Smooth muscle cell (in vitro differentiated cells): ENCODE data around the gene B3GALT5. TPM values are rescaled to one million over a fixed set of nuclear protein-coding genes. Genes with fewer than 3 reads are reported as not detected.

Experiments used
- DNase-seq: peaks from one replicate; lab custom pipeline; 2025; ENCODE audit not compliant: unreplicated experiment; lab: John Stamatoyannopoulos, UW
- H2AFZ ChIP-seq: fragments of 200-600 bp; sonication (generic); 2 replicates; pipeline ENCODE4 v1.6.0; 2016; ENCODE audit warnings: antibody characterized with exemption, low read depth, mild to moderate bottlenecking
- H3F3A ChIP-seq: fragments of 200-600 bp; sonication (generic); 2 replicates; pipeline ENCODE4 v1.6.0; 2017; ENCODE audit warnings: antibody characterized with exemption, low read depth
- H3K27ac ChIP-seq: fragments of 200-600 bp; sonication (generic); 2 replicates; pipeline ENCODE4 v1.5.1; 2016; ENCODE audit warnings: low read depth, mild to moderate bottlenecking
- H3K27me3 ChIP-seq: fragments of 200-600 bp; sonication (generic); 2 replicates; pipeline ENCODE4 v1.6.1; 2016; ENCODE audit warnings: low read depth, mild to moderate bottlenecking
- H3K36me3 ChIP-seq: fragments of 200-600 bp; sonication (generic); 2 replicates; pipeline ENCODE4 v1.5.1; 2016; ENCODE audit warnings: low read depth
- H3K4me1 ChIP-seq: fragments of 200-600 bp; sonication (generic); 2 replicates; pipeline ENCODE4 v1.5.1; 2016; ENCODE audit warnings: low read depth
- H3K4me2 ChIP-seq: fragments of 200-600 bp; sonication (generic); 2 replicates; pipeline ENCODE4 v1.6.0; 2016; ENCODE audit warnings: mild to moderate bottlenecking
- H3K4me3 ChIP-seq: fragments of 200-600 bp; sonication (generic); 2 replicates; pipeline ENCODE4 v1.5.1; 2016; ENCODE audit warnings: mild to moderate bottlenecking
- H3K79me2 ChIP-seq: fragments of 200-600 bp; sonication (generic); 2 replicates; pipeline ENCODE4 v1.6.0; 2016; ENCODE audit warnings: low read depth, mild to moderate bottlenecking
- H3K9ac ChIP-seq: fragments of 200-600 bp; sonication (generic); 2 replicates; pipeline ENCODE4 v1.6.0; 2016; ENCODE audit warnings: low read depth
- H3K9me3 ChIP-seq: fragments of 200-600 bp; sonication (generic); replicated peaks from 2 replicates; pipeline ENCODE4 v1.5.1; 2016; ENCODE audit warnings: low read depth
- H4K20me1 ChIP-seq: fragments of 200-600 bp; sonication (generic); 2 replicates; pipeline ENCODE4 v1.6.0; 2016; ENCODE audit warnings: low read depth
- WGBS: methylation state at CpG from one replicate; pipeline ENCODE4 v1.1.7; 2016; ENCODE audit warnings: low lambda C conversion rate; 5-methylcytosine and 5-hydroxymethylcytosine counted together
- polyA plus RNA-seq: library from polyadenylated mRNA; unstranded; fragments of >200 nt; fragmentation: Nextera tagmentation; extraction: Ambion mirVana; gene quantifications from 2 replicates; pipeline ENCODE4 v1.2.1, GENCODE V29; 2016
- total RNA-seq: library from RNA; depleted of rRNA; stranded (reverse); fragments of >200 nt; gene quantifications from 2 replicates; pipeline ENCODE4 v1.2.3, GENCODE V29; 2014
- TF ChIP-seq, protein P1 (sequence below): fragments of 200-600 bp; sonication (generic); IDR thresholded peaks from 2 replicates; pipeline ENCODE4 v1.5.1; 2017; ENCODE audit warnings: borderline replicate concordance, mild to moderate bottlenecking, antibody characterized with exemption; ENCODE audit not compliant: insufficient read depth, poor library complexity, severe bottlenecking

The B3GALT5 gene
- total and polyA plus RNA-seq, 2 experiments from 2014 or later, result 0.73 to 3.8 TPM

DNA sequence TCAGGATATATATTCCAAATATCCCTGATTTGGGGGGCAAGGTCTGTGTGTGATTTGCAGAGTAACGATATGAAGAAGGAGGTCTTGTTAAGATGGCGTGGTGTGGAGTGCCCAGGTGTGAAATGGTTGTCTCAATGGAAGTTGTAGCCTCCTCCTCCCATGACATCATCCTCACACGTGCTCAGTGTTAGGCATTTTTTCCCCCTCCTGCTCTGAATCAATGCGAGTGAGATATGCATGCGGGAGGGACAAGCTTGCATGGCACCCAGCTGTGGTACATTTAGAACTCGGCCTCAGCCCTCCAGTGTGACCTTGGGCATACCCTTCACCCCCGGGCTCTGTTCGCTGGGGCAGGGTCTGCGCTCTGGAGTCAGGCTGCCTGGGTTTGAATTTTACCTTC is 55.6 kb downstream of the B3GALT5 start:
- no peaks in the 10 kb centered on the region for H3K36me3 ChIP-seq
- TF ChIP-seq, protein P1, sequence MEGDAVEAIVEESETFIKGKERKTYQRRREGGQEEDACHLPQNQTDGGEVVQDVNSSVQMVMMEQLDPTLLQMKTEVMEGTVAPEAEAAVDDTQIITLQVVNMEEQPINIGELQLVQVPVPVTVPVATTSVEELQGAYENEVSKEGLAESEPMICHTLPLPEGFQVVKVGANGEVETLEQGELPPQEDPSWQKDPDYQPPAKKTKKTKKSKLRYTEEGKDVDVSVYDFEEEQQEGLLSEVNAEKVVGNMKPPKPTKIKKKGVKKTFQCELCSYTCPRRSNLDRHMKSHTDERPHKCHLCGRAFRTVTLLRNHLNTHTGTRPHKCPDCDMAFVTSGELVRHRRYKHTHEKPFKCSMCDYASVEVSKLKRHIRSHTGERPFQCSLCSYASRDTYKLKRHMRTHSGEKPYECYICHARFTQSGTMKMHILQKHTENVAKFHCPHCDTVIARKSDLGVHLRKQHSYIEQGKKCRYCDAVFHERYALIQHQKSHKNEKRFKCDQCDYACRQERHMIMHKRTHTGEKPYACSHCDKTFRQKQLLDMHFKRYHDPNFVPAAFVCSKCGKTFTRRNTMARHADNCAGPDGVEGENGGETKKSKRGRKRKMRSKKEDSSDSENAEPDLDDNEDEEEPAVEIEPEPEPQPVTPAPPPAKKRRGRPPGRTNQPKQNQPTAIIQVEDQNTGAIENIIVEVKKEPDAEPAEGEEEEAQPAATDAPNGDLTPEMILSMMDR, result no peak
- H3K4me3 ChIP-seq, result no peak overlapping the region
- no peak for DNase-seq
- no peak overlapping the region for H3K9ac ChIP-seq
- no peaks in the 10 kb centered on the region for H3K4me1 ChIP-seq
- no peaks in the 10 kb centered on the region for H3K79me2 ChIP-seq
- no peak overlapping the region for H2AFZ ChIP-seq
- no peaks in the 10 kb centered on the region for H3K9me3 ChIP-seq
- WGBS, result 94% methylated on average over 9 of the region's 9 CpGs
- H3K27me3 ChIP-seq, result no peaks in the 10 kb centered on the region
- no peak overlapping the region for H3K4me2 ChIP-seq
- H3F3A ChIP-seq, result no peaks in the 10 kb centered on the region
- no peak overlapping the region for H3K27ac ChIP-seq
- H4K20me1 ChIP-seq, result no peaks in the 10 kb centered on the region

DNA sequence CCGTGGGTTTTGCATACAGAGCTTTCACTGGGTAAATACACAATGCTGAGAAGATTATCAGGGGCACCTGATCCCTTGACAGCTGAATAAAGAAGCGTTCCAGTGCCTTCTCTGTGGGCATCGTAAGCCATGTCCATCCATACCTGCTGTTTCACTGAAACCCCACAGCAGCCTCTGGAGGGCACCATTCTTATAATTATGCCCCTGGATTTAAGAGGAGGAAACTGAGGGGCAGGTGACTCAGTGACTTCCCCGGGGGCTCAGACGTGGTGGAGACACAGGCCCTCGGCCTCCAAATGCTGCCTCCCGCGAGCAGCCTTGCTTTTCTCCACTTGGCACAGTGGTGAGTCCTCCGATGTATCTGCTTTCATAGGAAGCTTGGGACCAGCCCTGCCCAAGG is 56.7 kb downstream of the B3GALT5 start:
- no peaks in the 10 kb centered on the region for H3F3A ChIP-seq
- H2AFZ ChIP-seq, result no peak overlapping the region
- H3K4me1 ChIP-seq, result no peaks in the 10 kb centered on the region
- no peaks in the 10 kb centered on the region for H3K36me3 ChIP-seq
- TF ChIP-seq, protein P1, result no peak
- H3K79me2 ChIP-seq, result no peaks in the 10 kb centered on the region
- H3K4me2 ChIP-seq, result no peak overlapping the region
- no peaks in the 10 kb centered on the region for H3K27me3 ChIP-seq
- no peaks in the 10 kb centered on the region for H4K20me1 ChIP-seq
- no peaks in the 10 kb centered on the region for H3K9me3 ChIP-seq
- no peak overlapping the region for H3K9ac ChIP-seq
- no peak overlapping the region for H3K4me3 ChIP-seq
- no peak overlapping the region for H3K27ac ChIP-seq
- 90% methylated on average over 9 of the region's 9 CpGs for WGBS
- DNase-seq, result no peak

DNA sequence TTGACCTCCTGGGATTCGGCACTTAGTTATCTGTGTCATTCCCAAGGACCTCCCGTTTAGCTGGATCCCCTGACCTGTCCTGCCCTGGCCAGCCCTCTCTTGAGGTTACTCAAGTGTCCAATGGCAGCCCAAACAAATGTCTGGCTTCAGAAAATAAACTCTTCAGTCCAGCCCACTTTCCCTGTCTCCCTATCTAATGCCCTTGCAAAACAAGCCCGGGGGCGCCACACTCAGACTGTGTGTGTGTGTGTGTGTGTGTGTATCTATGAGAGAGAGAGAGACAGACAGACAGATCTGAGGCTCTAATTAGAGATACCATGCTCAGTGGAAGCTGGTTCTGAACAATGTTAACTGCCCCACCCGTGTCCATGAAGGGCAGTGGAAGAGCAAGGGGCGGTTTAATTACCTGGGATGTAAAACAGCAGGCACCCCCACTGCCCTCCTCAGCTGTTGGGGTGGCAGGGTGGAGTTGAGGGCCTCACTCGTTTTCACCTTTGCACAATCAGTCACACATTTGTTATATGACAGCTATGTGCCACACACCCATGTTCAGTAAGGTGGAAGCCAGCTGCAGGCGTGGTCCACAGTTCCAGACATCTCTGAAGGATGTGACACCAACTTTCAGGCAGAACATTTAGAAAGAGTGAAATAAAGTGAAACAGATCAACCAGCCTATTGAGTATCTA is 57.4 kb downstream of the B3GALT5 start:
- no peak overlapping the region for H3K4me3 ChIP-seq
- H3K4me1 ChIP-seq, result no peaks in the 10 kb centered on the region
- H3K9ac ChIP-seq, result no peak overlapping the region
- no peaks in the 10 kb centered on the region for H3F3A ChIP-seq
- TF ChIP-seq, protein P1, result no peak
- no peak overlapping the region for H2AFZ ChIP-seq
- H3K36me3 ChIP-seq, result no peaks in the 10 kb centered on the region
- no peaks in the 10 kb centered on the region for H4K20me1 ChIP-seq
- H3K79me2 ChIP-seq, result no peaks in the 10 kb centered on the region
- H3K4me2 ChIP-seq, result no peak overlapping the region
- H3K27me3 ChIP-seq, result no peaks in the 10 kb centered on the region
- no peaks in the 10 kb centered on the region for H3K9me3 ChIP-seq
- no peak overlapping the region for H3K27ac ChIP-seq
- DNase-seq, result no peak
- 78% methylated on average over 8 of the region's 8 CpGs for WGBS

DNA sequence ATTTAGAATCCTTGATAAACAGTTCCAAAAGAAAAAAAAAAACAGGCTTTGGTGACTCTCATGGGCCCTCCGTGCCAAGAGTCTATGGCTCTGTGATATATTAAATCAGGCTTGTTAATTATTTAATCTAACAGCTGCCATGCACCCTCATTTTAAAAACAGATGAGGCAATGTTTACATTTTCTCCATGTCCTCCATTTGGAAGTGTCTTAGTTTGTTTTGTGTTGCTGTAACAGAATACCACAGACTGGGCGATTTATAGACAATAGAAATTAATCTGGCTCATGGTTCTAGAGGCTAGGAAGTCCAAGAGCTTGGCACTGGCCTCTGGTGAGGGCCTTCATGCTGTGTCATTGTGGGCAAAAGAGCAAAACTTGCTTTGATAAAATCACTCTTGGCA is 58.0 kb downstream of the B3GALT5 start:
- no peak for DNase-seq
- no peaks in the 10 kb centered on the region for H3K36me3 ChIP-seq
- H3F3A ChIP-seq, result no peaks in the 10 kb centered on the region
- peaks cover 1% of the 10 kb centered on the region for H3K4me1 ChIP-seq
- H3K27me3 ChIP-seq, result no peaks in the 10 kb centered on the region
- no peak overlapping the region for H3K9ac ChIP-seq
- no peak overlapping the region for H3K4me2 ChIP-seq
- no peaks in the 10 kb centered on the region for H3K79me2 ChIP-seq
- no peaks in the 10 kb centered on the region for H4K20me1 ChIP-seq
- H3K27ac ChIP-seq, result no peak overlapping the region
- TF ChIP-seq, protein P1, result no peak
- WGBS, result 44% methylated on average over 2 of the region's 2 CpGs
- H2AFZ ChIP-seq, result no peak overlapping the region
- H3K4me3 ChIP-seq, result no peak overlapping the region
- H3K9me3 ChIP-seq, result no peaks in the 10 kb centered on the region
